WTC11 (cell line): ENCODE data around the gene DCAF6. TPM values are rescaled to one million over a fixed set of nuclear protein-coding genes. Genes with fewer than 3 reads are reported as not detected.

Experiments
- ATAC-seq: fragments of 200-7000 bp; cut with Tn5 transposase; 2 replicates; pipeline ENCODE4 v1.10.0; 2021; ENCODE audit warnings: mild to moderate bottlenecking, moderate library complexity
- CTCF ChIA-PET: fragments of 300-600 bp; sonication (Branson Sonifier 250); formaldehyde crosslinking; loops from one replicate; lab custom pipeline; 2021; ENCODE audit warnings: antibody characterized with exemption; lab: Charles Lee
- POLR2A ChIA-PET: fragments of 350-600 bp; sonication (Branson Sonifier 250); formaldehyde crosslinking; loops from one replicate; lab custom pipeline; 2021; ENCODE audit warnings: antibody characterized with exemption; lab: Charles Lee
- DNase-seq: peaks from one replicate; pipeline ENCODE4 v3.0.0; 2021; ENCODE audit warnings: low spot score
- H3K27ac Mint-ChIP-seq: 2 replicates; pipeline ENCODE4 v1.8.0; 2021; ENCODE audit warnings: mixed read lengths
- H3K27me3 Mint-ChIP-seq: 2 replicates; pipeline ENCODE4 v1.8.0; 2021; ENCODE audit warnings: low read depth, mild to moderate bottlenecking, moderate library complexity, mixed read lengths
- H3K36me3 Mint-ChIP-seq: 2 replicates; pipeline ENCODE4 v1.8.0; 2021; ENCODE audit warnings: mixed read lengths
- H3K4me1 Mint-ChIP-seq: 2 replicates; pipeline ENCODE4 v1.8.0; 2022; ENCODE audit warnings: mixed read lengths
- H3K4me3 Mint-ChIP-seq: 2 replicates; pipeline ENCODE4 v1.8.0; 2021; ENCODE audit warnings: mild to moderate bottlenecking, moderate library complexity, mixed read lengths
- H3K9me3 Mint-ChIP-seq: 2 replicates; pipeline ENCODE4 v1.8.0; 2021; ENCODE audit warnings: mixed read lengths
- ATF1 ChIP-seq: sonication (generic); formaldehyde crosslinking; IDR thresholded peaks from 2 replicates; pipeline ENCODE4 v1.8.1; 2023; ENCODE audit warnings: mild to moderate bottlenecking, moderate library complexity, missing genetic modification reagents
- CBFB ChIP-seq: sonication (generic); formaldehyde crosslinking; IDR thresholded peaks from 2 replicates; pipeline ENCODE4 v1.8.1; 2022; ENCODE audit warnings: mild to moderate bottlenecking, low read depth, missing genetic modification reagents
- CTCF ChIP-seq: fragments of 200-600 bp; IDR thresholded peaks from 2 replicates; pipeline ENCODE4 v1.8.0; 2022; ENCODE audit warnings: antibody characterized with exemption
- E2F4 ChIP-seq: sonication (generic); formaldehyde crosslinking; IDR thresholded peaks from 2 replicates; pipeline ENCODE4 v1.8.1; 2022; ENCODE audit warnings: low read depth, mild to moderate bottlenecking, moderate library complexity, missing genetic modification reagents, borderline replicate concordance
- E2F5 ChIP-seq: sonication (generic); formaldehyde crosslinking; IDR thresholded peaks from 2 replicates; pipeline ENCODE4 v1.8.1; 2022; ENCODE audit warnings: mild to moderate bottlenecking, moderate library complexity, missing genetic modification reagents
- ELF4 ChIP-seq: sonication (generic); formaldehyde crosslinking; IDR thresholded peaks from 2 replicates; pipeline ENCODE4 v1.8.1; 2022; ENCODE audit warnings: low read depth, mild to moderate bottlenecking, moderate library complexity, missing genetic modification reagents
- FOXK1 ChIP-seq: sonication (generic); formaldehyde crosslinking; IDR thresholded peaks from 2 replicates; pipeline ENCODE4 v1.8.0; 2022; ENCODE audit warnings: mild to moderate bottlenecking, moderate library complexity, missing genetic modification reagents
- GABPB1 ChIP-seq: sonication (generic); formaldehyde crosslinking; IDR thresholded peaks from 2 replicates; pipeline ENCODE4 v1.8.1; 2023; ENCODE audit warnings: mild to moderate bottlenecking, missing genetic modification reagents
- GRHL2 ChIP-seq: fragments of 250-450 bp; sonication (Bioruptor Pico); IDR thresholded peaks from 2 replicates; pipeline ENCODE4 v1.8.0; 2022; ENCODE audit warnings: mild to moderate bottlenecking, moderate library complexity; ENCODE audit not compliant: insufficient replicate concordance, severe bottlenecking
- GTF2I ChIP-seq: fragments of 250-450 bp; sonication (Bioruptor Pico); conservative IDR thresholded peaks from 2 replicates; pipeline ENCODE4 v1.4.0; 2021; ENCODE audit warnings: mild to moderate bottlenecking
- HMGA2 ChIP-seq: fragments of 250-450 bp; sonication (Bioruptor Pico); IDR thresholded peaks from 2 replicates; pipeline ENCODE4 v1.4.0; 2021; ENCODE audit warnings: mild to moderate bottlenecking, moderate library complexity
- IRF2 ChIP-seq: sonication (generic); formaldehyde crosslinking; IDR thresholded peaks from 2 replicates; pipeline ENCODE4 v1.8.0; 2022; ENCODE audit warnings: low read depth, missing genetic modification reagents, borderline replicate concordance
- MLX ChIP-seq: sonication (generic); formaldehyde crosslinking; IDR thresholded peaks from 2 replicates; pipeline ENCODE4 v1.8.1; 2023; ENCODE audit warnings: mild to moderate bottlenecking, missing genetic modification reagents, moderate library complexity
- NFYB ChIP-seq: sonication (generic); formaldehyde crosslinking; conservative IDR thresholded peaks from 2 replicates; pipeline ENCODE4 v1.8.0; 2022; ENCODE audit warnings: low read depth, missing genetic modification reagents
- NR3C1 ChIP-seq: sonication (generic); formaldehyde crosslinking; conservative IDR thresholded peaks from 2 replicates; pipeline ENCODE4 v1.8.1; 2023; ENCODE audit warnings: low read depth, mild to moderate bottlenecking, missing genetic modification reagents
- RORB ChIP-seq: fragments of 250-450 bp; sonication (Bioruptor Pico); IDR thresholded peaks from 2 replicates; pipeline ENCODE4 v1.9.0; 2021; ENCODE audit warnings: mild to moderate bottlenecking
- ZNF138 ChIP-seq: sonication (generic); formaldehyde crosslinking; conservative IDR thresholded peaks from 2 replicates; pipeline ENCODE4 v1.8.1; 2022; ENCODE audit warnings: mild to moderate bottlenecking, moderate library complexity, missing genetic modification reagents
- ZNF232 ChIP-seq: sonication (generic); formaldehyde crosslinking; IDR thresholded peaks from 2 replicates; pipeline ENCODE4 v1.8.0; 2022; ENCODE audit warnings: mild to moderate bottlenecking, missing genetic modification reagents
- ZNF317 ChIP-seq: sonication (generic); formaldehyde crosslinking; IDR thresholded peaks from 2 replicates; pipeline ENCODE4 v1.8.1; 2023; ENCODE audit warnings: low read depth, mild to moderate bottlenecking, moderate library complexity, missing genetic modification reagents, borderline replicate concordance
- ZNF396 ChIP-seq: fragments of 250-450 bp; sonication (Bioruptor Pico); IDR thresholded peaks from 2 replicates; pipeline ENCODE4 v1.8.0; 2021; ENCODE audit warnings: mild to moderate bottlenecking, moderate library complexity, borderline replicate concordance
- total RNA-seq: library from RNA; stranded (reverse); gene quantifications from 3 replicates; pipeline ENCODE4 v1.2.3, GENCODE V29; 2021
- TF ChIP-seq, protein P1 (sequence below): fragments of 250-450 bp; sonication (Bioruptor Pico); IDR thresholded peaks from 2 replicates; pipeline ENCODE4 v1.8.0; 2021; ENCODE audit warnings: mild to moderate bottlenecking
- TF ChIP-seq, protein P2 (sequence below): sonication (generic); formaldehyde crosslinking; IDR thresholded peaks from 2 replicates; pipeline ENCODE4 v1.8.1; 2023; ENCODE audit warnings: mild to moderate bottlenecking, moderate library complexity, missing genetic modification reagents

The DCAF6 gene
- total RNA-seq, 1 experiment from 2014 or later, result 13.5 TPM

GRCh38 chr1:167977245-167977644 lies 40.8 kb downstream of the DCAF6 start:
- POLR2A ChIA-PET, result interaction anchor here (0.7 kb wide), 1 partner anchor 10 kb away, joined by 6 read pairs; no protein-coding TSS in a partner anchor
- Mint-ChIP-seq H3K9me3 (peaks cover 12% of the 10 kb centered on the region), H3K27me3 (no peaks in the 10 kb centered on the region), H3K4me3 (no peak overlapping the region), H3K36me3 (peaks cover 28% of the 10 kb centered on the region), H3K4me1 (no peaks in the 10 kb centered on the region), H3K27ac (no peak overlapping the region; the same call in 1 of the 2 replicates)
- CTCF ChIA-PET, result no interaction called here
- no peak for ATAC-seq
- TF ChIP-seq ZNF317 (CRISPR knock-in tag) (0 out of 2 replicates have a peak, but pooled peaks have one; percentile 20), ZNF138 (no peak)
- no peak for DNase-seq

DNA sequence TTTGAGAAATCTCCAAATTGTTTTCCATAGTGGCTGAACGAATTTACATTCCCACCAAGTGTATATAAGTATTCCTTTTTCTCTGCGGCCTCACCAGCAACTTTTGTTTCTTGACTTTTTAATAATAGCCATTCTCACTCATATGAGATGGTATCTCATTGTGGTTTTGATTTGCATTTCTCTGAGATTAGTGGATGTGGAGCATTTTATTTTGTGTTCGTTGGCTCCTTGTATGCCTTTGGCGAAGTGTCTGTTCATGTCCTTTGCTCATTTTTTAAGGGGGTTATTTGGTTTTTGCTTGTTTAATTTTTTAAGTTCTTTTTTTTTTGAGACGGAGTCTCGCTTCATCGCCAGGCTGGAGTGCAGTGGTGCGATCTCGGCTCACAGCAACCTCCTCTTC lies 45.5 kb downstream of the DCAF6 start:
- H3K4me3 Mint-ChIP-seq, result no peak overlapping the region
- ChIA-PET CTCF (no interaction called here), POLR2A (no interaction called here)
- peak overlapping the region; percentile 55; the same call in 1 of the 2 replicates for H3K27ac Mint-ChIP-seq
- ATAC-seq (no peak), DNase-seq (no peak)
- H3K4me1 Mint-ChIP-seq, result peaks cover 17% of the 10 kb centered on the region
- TF ChIP-seq ZNF138, result no peak
- TF ChIP-seq ATF1 (CRISPR knock-in tag), result no peak
- TF ChIP-seq ZNF317 (CRISPR knock-in tag), result no peak
- no peak for TF ChIP-seq ZNF232 (CRISPR knock-in tag)
- TF ChIP-seq GRHL2 (CRISPR knock-in tag), result no peak
- no peak for TF ChIP-seq CBFB (CRISPR knock-in tag)
- TF ChIP-seq E2F5 (CRISPR knock-in tag), result no peak
- no peak for TF ChIP-seq FOXK1
- TF ChIP-seq HMGA2 (CRISPR knock-in tag), result no peak
- TF ChIP-seq ZNF396 (CRISPR knock-in tag), result no peak
- no peak for TF ChIP-seq RORB (CRISPR knock-in tag)
- no peak for TF ChIP-seq MLX (CRISPR knock-in tag)
- no peaks in the 10 kb centered on the region for H3K27me3 Mint-ChIP-seq
- no peaks in the 10 kb centered on the region for H3K9me3 Mint-ChIP-seq
- peaks cover 10% of the 10 kb centered on the region for H3K36me3 Mint-ChIP-seq

- TF ChIP-seq GTF2I (CRISPR knock-in tag), result no peak
- TF ChIP-seq IRF2, result no peak
- TF ChIP-seq E2F4 (CRISPR knock-in tag), result no peak
- no peak for TF ChIP-seq CTCF
- TF ChIP-seq E2F5 (CRISPR knock-in tag), result no peak
- TF ChIP-seq, protein P1, sequence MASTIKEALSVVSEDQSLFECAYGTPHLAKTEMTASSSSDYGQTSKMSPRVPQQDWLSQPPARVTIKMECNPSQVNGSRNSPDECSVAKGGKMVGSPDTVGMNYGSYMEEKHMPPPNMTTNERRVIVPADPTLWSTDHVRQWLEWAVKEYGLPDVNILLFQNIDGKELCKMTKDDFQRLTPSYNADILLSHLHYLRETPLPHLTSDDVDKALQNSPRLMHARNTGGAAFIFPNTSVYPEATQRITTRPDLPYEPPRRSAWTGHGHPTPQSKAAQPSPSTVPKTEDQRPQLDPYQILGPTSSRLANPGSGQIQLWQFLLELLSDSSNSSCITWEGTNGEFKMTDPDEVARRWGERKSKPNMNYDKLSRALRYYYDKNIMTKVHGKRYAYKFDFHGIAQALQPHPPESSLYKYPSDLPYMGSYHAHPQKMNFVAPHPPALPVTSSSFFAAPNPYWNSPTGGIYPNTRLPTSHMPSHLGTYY, result no peak
- no peak for TF ChIP-seq ELF4
- TF ChIP-seq GABPB1, result no peak
- TF ChIP-seq, protein P2, sequence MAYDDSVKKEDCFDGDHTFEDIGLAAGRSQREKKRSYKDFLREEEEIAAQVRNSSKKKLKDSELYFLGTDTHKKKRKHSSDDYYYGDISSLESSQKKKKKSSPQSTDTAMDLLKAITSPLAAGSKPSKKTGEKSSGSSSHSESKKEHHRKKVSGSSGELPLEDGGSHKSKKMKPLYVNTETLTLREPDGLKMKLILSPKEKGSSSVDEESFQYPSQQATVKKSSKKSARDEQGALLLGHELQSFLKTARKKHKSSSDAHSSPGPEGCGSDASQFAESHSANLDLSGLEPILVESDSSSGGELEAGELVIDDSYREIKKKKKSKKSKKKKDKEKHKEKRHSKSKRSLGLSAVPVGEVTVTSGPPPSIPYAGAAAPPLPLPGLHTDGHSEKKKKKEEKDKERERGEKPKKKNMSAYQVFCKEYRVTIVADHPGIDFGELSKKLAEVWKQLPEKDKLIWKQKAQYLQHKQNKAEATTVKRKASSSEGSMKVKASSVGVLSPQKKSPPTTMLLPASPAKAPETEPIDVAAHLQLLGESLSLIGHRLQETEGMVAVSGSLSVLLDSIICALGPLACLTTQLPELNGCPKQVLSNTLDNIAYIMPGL (CRISPR knock-in tag), result no peak
- TF ChIP-seq NFYB, result no peak
- TF ChIP-seq RORB (CRISPR knock-in tag), result no peak
- TF ChIP-seq NR3C1 (CRISPR knock-in tag), result no peak
- no peak for ATAC-seq
- POLR2A ChIA-PET, result no interaction called here
- no peak overlapping the region for H3K27ac Mint-ChIP-seq
- H3K27me3 Mint-ChIP-seq, result no peaks in the 10 kb centered on the region
- H3K4me1 Mint-ChIP-seq, result peaks cover 17% of the 10 kb centered on the region
- H3K4me3 Mint-ChIP-seq, result no peak overlapping the region
- CTCF ChIA-PET, result no interaction called here
- DNase-seq, result no peak
- no peaks in the 10 kb centered on the region for H3K9me3 Mint-ChIP-seq
- H3K36me3 Mint-ChIP-seq, result peaks cover 6% of the 10 kb centered on the region; the same call in 1 of the 2 replicates
Observed at GRCh38 chr1:167983797-167984420, 47.4 kb downstream of the DCAF6 start.
